HG03571 (cell line): ENCODE results near the gene PDE4B.
A peak's percentile ranks its signal among the peaks of the same experiment; 100 is the strongest.

Experiments used
- ATAC-seq: cut with Tn5 transposase; IDR thresholded peaks from one replicate; pipeline ENCODE4 v1.9.1; 2021; ENCODE audit not compliant: unreplicated experiment

PDE4B gene

DNA sequence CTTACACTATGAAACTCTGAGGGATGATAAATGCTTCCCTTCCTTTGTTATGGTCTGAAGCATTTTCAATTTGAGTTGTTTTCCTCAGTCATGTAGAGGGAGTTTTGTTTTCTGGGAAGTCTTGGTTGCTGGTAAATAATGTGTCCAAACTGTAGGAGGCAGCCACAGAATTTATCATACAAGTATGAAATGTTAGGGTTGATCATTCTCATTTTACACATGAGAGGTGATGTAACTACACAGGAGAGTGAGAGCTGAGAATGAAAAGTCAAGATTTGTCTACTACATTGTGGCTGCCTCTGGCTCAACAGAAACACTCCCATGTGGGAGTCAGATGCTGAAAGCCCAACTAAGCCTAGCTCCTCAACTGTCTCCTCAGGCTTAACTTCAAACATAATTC lies 558.8 kb downstream of the PDE4B start:
- no peak for ATAC-seq

DNA sequence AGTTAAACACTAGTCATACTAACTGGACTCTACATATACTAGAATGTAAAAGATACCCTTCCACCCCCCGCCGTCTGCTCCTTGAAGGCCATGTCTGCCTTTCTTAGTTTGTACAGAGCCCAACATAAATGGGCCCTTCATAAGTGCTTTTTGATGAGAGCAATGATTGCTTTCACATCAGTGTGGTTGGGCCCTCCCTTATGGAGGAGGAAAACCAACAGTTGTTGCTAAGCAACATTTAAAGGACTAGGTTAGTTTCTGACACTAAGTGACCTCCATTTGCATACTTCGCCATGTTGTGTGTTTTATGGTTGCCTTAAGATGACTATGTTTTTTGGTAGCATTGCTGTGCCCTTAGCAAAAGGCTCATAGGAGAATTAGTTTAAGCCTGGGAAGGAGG lies 559.2 kb downstream of the PDE4B start:
- ATAC-seq, result peak; percentile 42

DNA sequence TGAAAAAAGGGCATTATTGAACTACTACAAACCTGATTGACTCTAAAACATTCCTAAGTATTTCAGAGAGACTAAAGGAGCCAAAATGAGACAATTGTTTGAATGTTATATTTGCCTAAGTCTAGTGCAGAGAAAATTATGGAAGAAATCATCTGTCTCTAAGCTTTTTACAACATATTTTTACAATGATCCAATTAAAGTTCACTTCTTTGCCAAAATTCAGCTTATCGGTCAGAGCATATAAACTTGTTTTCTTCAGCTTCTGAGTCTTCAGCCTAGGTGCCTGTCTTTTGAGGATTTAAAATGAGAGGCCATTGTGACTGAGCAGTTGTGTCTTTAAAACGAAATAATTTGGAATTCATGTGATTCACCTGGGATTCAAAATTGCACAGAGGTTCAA lies 560.1 kb downstream of the PDE4B start:
- ATAC-seq, result no peak

DNA sequence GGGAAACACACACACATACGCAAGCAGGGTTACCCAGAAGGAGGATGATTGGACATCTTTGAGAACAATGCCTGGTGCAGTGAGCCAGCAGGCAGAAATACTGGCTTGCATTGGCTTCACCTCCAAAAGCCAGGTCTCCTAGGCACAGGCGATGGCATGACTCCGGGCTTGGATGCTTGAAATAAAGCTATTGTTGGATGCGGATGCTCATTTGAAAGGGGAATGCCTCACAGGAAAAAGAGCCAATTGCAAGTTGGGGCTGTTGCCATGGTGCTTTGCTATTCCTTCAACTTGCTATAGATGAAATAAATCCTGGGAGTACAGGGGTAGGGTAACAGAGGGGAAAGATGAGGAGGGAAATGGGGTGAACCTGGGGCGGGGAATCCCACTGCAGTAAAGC lies 560.6 kb downstream of the PDE4B start:
- no peak for ATAC-seq

DNA sequence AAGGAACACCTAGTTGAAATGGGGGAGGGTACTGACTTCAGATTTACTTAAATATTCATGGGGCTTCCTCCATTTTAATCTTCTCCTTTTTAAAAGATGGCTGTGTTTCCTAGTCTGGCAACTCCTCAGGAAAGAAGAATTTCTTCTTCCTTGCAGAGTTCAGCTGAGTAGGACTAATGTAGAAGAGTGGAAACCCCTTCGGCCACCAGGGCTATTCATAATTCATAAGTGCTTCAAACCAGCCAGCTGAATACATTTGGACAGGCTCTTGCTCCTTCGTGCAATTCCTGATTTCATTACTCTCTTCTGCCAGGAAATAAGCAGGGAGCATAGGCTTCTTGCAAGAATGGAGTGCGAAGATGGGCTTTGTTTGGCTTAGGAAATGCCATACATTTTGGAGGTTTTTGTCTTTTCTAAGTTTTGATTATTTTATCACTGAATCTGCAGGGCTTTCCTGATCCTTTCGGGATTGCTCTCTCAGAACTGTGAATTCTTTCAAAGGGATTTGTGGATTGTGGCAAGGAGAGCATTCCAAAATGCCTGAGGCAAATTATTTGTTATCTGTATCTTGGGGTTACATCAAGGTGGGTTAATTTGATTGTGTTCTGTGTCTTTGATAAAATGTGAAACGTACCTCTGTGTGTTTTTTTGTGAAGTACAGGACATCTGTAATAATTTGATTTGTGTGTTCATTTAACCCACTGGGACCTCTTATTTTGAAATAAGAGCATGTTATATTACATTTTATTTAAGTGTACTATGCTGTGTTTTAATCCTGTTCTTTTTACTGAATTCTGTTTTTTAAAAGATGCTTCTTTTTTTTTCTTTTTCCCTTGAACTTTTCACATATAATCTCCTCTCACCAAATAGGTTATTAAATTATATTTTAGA lies 561.9 kb downstream of the PDE4B start:
- ATAC-seq, result no peak

DNA sequence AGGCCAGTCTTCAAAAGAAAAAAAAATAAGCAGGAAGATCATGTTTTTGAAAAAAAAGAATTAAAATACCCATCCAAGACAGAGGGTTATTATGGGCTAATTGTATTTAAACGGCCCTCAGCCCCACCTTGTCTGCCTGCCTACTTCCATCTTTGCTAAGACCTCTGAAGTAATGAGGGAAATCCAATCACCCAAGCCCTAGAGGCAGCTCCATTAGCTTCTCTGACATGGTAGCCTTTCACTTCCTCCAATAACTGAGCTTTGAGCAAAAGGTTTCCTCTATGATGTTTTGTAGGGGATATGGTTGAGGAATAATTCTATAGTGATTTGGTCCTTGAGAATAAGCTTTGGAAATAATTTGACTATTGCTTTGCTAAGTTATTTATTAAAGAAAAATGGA lies 563.1 kb downstream of the PDE4B start:
- ATAC-seq, result no peak

DNA sequence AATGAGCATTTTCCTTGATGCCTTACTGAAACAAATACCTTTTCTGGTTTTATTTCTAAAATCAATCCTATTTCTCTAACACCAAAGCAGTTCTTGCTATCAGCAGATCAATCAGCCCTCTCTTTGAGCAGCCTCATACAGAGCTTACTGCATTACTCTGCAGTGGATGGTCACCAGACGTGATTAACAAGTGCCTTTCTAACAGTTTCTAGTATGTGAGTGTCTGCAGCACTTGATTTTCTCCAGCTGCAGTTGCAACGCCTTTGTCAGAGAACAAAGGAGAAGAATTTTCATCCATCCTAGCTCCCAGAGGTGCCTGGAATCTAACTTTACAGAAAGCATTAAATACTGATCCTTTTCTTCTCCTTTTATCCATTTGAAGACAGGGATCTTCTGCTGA lies 563.9 kb downstream of the PDE4B start:
- no peak for ATAC-seq

DNA sequence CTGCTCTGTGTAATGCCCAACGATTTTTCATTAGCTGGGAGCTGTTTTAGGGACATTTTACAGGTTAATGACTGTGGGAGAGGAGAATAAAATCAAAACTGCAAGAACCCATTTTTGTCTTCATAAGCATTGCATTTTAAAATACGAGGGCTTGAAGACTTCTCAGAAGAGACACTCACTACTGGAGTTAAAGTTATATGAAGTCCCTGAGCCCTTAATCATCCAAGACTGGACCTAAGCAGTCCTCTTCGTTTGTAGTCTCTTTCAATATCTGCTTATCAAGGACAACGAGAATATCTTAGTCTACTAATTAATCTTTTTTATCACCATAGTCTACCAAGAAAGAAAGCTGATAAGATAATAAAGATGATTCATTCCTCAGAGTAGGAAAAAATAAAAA lies 564.3 kb downstream of the PDE4B start:
- no peak for ATAC-seq

DNA sequence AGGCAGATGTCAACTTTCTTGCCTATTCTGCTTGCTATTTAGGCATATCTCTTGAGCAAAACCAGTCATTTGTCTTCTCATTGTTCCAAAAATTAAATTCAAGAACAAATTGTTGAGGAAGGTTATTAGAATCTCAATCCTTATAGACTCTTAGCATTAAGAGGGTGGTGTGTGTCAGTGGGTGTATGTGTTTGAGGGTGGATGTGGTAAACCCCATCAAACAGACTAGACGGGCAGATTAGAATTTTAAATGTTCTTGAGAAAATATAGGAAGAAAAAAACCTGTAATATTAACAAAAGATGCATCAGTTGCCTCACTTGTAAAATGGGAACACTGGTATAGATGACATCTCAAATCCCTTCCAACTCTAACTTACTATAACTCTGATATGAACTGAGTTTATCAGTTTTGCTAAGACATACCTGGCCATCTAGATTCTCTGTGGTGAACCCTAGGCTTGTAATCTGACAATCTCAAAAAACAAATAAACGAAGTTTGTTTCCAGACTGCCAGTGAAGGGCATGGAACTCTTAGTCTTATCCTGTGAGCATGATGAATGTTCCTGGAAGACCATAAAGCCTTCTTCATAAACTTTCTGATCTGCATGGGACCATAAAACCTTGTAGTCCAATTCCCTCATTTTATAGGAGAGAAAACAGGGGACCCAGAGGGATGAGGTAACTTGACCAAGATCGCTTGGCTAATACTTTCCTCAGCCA lies 564.9 kb downstream of the PDE4B start:
- ATAC-seq, result no peak

DNA sequence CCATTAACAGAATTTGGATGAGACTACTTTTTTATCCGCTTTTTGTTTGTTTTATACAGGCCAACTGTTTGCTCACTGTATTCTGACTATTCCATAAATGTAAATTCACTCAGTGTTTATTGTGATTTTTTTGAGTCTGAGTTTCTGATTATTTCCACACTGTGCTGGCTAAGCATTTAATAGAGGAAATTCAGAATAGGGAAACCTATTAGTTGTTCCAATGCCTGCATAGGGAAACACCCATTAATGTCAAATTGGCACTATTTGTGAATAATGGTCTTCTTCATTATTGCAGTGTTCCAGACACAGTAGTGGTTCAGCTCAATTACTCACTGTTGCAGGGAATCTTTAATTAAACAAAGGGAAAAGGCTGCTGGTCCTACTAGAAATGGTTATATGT lies 566.6 kb downstream of the PDE4B start:
- ATAC-seq, result no peak

DNA sequence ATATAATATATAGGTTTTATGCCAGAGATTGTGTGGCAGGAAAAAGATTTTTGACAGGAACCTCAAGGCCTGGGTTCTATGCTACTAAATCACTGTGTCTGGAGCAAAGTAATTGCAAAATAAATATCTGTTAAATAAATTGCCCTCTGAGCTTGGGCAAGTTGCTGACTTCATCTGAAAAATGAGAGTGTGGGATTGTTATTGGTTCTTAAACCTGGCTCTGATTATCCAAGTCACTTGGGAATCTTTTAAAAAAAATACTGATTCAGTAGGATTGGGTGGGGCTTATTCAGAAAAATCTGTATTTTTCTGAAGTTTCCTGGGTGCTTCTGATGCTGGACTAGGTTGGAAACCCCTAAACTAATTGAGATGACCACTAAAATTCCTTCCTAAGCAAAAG lies 567.1 kb downstream of the PDE4B start:
- no peak for ATAC-seq

DNA sequence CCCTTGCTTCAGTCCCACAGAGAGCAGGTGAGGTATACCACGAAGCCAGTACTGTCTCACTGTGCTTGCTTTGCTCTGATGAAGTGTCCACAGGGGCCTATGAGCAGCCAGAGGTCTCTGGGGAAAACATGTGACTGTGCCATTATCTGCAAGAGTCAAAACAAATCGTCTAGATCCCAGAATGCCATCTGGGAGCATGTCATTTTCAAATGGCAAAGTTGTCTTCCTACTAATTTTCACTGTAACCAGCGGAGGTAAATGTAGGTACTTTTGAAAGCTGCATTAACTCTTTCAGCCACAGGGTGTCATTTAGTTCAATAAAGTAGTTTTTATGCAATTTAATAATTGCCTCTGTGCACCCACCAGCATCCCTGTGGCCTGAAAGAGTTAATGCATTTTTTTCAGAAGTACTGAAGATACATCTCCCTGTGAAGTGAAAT lies 567.6 kb downstream of the PDE4B start:
- no peak for ATAC-seq

DNA sequence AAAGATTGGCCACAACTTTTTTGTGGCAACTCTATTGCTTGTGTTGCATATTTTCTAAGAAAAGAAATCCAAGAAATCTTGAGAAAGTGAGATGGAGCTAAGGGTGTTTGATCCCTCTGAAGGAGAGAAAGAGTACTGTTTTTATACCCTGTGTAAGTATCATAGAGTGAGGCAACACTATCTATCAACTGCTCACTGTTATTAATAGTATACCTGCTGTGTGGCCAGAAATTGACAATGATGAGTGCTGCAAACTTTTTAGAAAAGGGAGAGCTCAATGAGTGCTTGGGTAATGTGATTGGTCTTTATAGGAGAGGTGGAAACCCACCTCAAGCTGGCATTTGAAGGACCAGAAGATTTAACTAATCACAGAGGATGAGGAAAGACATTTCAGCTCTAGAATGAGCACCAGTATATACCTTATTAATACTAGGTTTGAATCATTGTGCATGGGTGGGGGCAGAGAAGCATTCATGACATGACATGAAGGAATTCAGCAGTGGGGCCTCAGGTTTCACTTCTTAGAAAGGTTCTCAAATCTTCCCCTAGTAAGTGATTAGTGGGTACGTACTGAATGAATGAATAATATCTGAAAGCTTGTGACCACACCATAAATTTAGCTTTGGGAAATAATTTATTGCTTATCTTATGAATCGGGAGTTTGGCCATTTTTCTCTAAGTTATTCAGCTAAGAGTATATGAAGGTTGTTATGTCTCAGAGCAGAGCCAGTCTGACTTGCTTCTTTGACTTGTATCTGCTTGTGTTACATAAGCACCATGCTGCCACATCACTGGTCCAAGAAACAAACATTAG lies 572.1 kb downstream of the PDE4B start:
- peak; percentile 74 for ATAC-seq

DNA sequence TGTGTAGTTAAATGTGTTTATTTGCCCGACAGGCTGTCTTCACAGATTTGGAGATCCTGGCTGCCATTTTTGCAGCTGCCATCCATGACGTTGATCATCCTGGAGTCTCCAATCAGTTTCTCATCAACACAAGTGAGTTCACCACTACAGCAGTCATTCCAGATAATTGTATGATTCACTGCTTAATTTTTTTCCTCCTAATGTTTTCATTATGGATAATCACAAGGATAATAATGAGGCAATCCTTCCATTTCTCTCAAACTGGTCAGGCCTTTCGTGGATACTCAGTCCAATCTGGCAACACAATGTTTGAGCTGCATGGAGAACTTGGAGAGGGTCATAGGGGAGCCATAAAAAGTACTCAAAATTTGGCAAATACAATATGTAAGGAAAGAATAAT lies 572.9 kb downstream of the PDE4B start:
- ATAC-seq, result no peak

DNA sequence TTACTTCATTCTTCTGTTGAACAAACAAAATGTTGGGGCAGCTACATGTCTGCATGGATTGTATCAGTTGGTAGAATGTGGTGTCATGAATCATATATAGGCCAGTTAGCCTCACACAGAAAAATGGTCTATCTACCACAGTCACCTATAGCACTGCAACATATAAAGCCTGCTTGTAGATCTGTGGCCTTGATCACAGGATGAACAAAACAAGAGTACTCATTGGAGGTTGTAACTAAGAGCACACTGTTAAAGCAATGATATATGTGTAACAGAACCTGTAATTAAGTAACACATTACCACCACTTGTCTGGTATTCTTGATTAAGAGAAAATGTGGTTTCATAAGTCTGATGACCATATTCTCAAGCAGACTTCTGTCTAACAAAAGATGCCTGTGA lies 573.9 kb downstream of the PDE4B start:
- no peak for ATAC-seq

DNA sequence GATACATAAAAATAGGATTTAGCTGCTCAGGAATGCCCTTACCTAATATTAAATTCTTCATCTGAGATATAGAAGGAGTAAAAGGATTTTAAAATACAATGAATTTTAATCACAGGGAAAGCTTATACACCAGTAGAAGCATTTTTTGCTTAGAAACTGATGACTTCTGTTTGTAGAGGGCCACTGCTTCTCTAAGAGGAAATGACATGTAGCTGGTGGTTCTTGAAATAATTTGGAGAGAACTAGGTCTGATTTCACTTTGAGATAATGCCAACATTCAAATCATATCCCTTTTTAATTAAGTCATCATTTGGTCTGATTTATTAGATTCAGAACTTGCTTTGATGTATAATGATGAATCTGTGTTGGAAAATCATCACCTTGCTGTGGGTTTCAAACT lies 574.7 kb downstream of the PDE4B start:
- no peak for ATAC-seq

DNA sequence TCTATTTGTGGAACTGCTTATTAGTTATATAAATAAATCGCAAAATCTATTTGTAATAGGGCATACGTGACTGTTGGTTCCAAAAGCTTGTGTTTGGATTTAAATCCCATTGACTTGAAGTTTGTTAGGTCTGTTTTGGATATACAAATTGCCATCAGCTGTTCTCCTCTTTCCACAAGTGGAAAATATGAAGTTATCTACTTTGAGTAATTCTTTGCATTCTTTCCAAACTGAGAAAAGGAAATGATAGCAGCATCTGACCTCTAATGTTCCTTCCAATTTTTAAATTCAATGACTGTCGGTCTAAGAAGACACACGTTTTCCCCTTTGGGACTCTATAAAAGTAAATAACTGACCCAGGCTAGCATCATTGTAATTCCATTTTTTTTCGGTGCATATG lies 575.6 kb downstream of the PDE4B start:
- no peak for ATAC-seq

DNA sequence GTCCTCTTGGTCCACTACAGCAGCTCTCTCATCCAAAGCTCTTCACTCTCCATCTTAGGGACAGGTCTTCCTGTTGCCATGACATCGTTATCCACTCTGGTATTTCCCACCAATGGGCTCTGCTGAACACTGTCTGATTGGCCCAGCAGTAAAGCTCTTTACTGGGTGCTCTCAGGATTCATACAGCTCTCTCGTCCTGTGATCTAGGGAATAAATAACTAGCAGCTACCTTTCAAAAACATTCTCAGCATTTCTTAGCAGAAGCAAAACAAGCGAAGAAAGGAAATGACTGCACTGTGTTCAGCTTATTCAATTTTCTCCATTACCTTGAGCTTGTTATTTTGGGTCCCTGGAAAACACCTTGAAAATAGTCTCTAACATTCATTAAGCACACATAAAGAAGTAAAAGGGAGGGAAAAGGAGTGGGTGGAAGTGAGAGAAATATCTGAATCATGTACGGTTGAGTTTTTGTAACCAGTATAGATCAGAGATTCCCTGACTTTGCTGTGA lies 577.8 kb downstream of the PDE4B start:
- no peak for ATAC-seq

DNA sequence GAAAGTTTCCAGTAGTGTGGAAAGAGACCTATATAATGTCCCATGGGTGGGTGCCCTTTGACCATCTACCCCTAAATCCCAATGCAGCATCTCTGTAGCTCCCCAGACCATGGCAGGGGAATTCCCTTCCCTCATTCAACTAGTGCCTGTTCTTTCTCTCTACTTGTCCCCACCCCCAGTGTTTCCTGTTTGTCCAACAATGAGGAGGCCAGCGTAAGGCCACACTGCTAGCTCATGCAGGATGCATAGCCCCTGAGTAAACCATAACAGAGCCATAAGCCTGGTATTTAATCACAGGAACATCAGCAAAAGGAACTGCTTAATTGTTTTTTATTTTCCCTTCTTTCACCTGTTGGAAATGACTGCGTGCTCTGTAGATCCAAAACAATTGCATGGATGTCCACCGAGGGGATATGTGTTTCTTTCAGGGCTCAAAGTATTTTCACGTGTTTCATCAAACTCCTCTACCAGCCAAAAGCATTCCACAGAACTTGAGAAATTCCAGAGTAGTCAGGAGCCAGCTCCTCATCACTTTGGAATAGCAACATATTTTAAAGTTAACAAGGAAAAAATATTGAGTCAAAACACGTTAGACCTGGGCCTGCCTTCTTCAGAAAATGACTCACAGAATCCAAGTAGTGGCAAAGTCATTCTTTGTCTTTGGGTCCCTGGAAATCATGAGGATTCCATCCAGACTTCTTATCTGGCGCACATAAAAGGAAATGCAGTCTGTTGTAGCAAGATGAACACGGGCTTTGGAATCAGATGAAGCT lies 578.7 kb downstream of the PDE4B start:
- peak; percentile 19 for ATAC-seq

DNA sequence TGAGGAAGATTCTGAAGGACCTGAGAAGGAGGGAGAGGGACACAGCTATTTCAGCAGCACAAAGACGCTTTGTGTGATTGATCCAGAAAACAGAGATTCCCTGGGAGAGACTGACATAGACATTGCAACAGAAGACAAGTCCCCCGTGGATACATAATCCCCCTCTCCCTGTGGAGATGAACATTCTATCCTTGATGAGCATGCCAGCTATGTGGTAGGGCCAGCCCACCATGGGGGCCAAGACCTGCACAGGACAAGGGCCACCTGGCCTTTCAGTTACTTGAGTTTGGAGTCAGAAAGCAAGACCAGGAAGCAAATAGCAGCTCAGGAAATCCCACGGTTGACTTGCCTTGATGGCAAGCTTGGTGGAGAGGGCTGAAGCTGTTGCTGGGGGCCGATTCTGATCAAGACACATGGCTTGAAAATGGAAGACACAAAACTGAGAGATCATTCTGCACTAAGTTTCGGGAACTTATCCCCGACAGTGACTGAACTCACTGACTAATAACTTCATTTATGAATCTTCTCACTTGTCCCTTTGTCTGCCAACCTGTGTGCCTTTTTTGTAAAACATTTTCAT lies 579.9 kb downstream of the PDE4B start:
- no peak for ATAC-seq
